Neural cell (in vitro differentiated cells): Measurements from ENCODE around the gene NIT1.

Source experiments
- CTCF ChIP-seq: fragments of 450-650 bp; IDR thresholded peaks from 2 replicates; pipeline ENCODE4 v1.5.1; 2014; ENCODE audit warnings: antibody characterized with exemption, mild to moderate bottlenecking, moderate library complexity; ENCODE audit not compliant: poor library complexity, severe bottlenecking
- EZH2 ChIP-seq: fragments of 200-600, 300-800 bp; shearing (Covaris generic), sonication (generic); IDR thresholded peaks from 2 replicates; pipeline ENCODE4 v1.6.1; 2014; ENCODE audit warnings: antibody characterized with exemption, low read length, borderline replicate concordance, mild to moderate bottlenecking; ENCODE audit not compliant: insufficient read depth, poor library complexity, severe bottlenecking

GRCh38 chr1:161117759-161118581, at the start of gene NIT1, which contains the start of gene PFDN2:
- TF ChIP-seq CTCF (no peak), EZH2 (no peak)
